ENCODE measurements around the gene DOCK8. TPM values are rescaled to one million over a fixed set of nuclear protein-coding genes. Genes with fewer than 3 reads are reported as not detected.

The DOCK8 gene
- total RNA-seq, 2 donors from 2014 or later: 5.2 to 9.5 TPM

DNA sequence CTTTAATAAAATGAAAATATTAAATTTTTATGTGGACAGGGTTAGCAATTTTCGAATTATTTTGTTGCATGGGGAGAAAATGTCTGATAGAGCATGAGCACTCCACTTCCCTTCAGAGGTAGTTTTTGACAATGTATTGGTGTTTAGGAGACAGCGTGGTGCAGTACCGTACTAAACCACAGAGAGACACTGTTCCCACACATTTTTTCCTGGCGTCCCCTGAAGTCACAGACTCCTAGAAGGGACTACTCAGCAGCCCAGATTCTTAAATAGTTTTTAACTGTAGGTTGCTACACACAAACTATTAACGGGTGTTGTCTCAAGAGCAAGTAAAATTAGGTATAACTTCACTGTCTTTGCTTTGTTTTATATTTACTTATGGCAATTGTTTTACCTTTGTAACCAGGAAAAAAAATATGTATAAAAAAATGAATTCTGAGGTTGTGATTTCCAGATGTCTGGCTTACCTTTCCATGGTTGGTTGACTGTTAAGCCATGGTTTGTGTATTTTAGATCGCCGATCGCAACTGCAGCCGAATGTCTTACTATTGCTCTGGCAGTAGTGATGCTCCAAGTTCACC, 171.2 kb downstream of the DOCK8 start:
- peak; percentile 70 for DNase-seq (ENCODE audit: low spot score)
- TF ChIP-seq, protein P1, sequence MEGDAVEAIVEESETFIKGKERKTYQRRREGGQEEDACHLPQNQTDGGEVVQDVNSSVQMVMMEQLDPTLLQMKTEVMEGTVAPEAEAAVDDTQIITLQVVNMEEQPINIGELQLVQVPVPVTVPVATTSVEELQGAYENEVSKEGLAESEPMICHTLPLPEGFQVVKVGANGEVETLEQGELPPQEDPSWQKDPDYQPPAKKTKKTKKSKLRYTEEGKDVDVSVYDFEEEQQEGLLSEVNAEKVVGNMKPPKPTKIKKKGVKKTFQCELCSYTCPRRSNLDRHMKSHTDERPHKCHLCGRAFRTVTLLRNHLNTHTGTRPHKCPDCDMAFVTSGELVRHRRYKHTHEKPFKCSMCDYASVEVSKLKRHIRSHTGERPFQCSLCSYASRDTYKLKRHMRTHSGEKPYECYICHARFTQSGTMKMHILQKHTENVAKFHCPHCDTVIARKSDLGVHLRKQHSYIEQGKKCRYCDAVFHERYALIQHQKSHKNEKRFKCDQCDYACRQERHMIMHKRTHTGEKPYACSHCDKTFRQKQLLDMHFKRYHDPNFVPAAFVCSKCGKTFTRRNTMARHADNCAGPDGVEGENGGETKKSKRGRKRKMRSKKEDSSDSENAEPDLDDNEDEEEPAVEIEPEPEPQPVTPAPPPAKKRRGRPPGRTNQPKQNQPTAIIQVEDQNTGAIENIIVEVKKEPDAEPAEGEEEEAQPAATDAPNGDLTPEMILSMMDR (IDR thresholded peaks at IDR 0.05): peak; percentile 79 to 91
- no peaks in the 10 kb centered on the region for H3K4me1 ChIP-seq
- no peaks in the 10 kb centered on the region for H3K36me3 ChIP-seq
- no peaks in the 10 kb centered on the region for H3K27me3 ChIP-seq
- H3K4me3 ChIP-seq: no peak overlapping the region
- H3K27ac ChIP-seq: no peak overlapping the region
- no peaks in the 10 kb centered on the region for H3K9me3 ChIP-seq

DNA sequence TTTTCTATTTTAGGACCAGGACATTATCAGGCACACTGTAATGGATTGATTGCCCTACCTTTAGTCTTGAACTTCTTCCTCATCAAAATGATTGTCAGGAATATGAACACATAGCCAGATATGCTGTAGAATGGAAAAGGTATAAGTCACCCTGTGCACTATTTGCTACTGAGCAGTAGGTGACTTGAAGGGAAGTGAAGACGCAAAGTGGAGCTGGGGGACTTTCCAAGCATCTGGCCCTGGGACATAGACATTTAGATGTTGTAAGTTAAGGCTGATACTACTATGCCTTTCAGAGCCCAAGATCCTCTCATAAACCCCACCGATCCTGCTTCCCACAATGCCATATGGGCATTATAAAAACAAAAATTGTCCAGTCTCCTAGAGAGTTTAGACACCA, 174.5 kb downstream of the DOCK8 start:
- Histone ChIP-seq H3K36me3 (no peaks in the 10 kb centered on the region), H3K9me3 (no peaks in the 10 kb centered on the region), H3K27me3 (no peaks in the 10 kb centered on the region), H3K4me1 (no peaks in the 10 kb centered on the region), H3K4me3 (no peak overlapping the region), H3K27ac (no peak overlapping the region)
- no peak for DNase-seq (ENCODE audit: low spot score)
- TF ChIP-seq, protein P1 (IDR thresholded peaks at IDR 0.05): no peak

DNA sequence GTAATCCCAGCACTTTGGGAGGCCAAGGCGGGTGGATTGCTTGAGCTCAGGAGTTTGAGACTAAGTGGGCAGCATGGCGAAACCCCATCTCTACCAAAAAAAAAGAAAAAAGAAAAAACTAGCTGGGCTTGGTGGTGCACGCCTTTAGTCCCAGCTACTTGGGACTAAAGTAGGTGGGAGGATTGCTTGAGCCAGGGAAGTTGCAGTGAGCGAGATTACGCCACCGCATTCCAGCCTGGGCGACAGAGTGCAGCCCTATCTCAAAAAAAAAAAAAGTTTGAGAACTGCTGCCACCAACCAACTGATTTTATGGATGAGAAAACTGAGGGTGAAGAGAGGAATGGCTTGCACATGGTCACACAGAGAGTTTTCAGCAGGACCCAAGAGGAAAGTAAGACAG, 175.1 kb downstream of the DOCK8 start:
- H3K27me3 ChIP-seq: no peaks in the 10 kb centered on the region
- no peaks in the 10 kb centered on the region for H3K9me3 ChIP-seq
- no peak overlapping the region for H3K27ac ChIP-seq
- H3K4me1 ChIP-seq: no peaks in the 10 kb centered on the region
- TF ChIP-seq, protein P1 (IDR thresholded peaks at IDR 0.05): no peak
- no peak for DNase-seq (ENCODE audit: low spot score)
- H3K36me3 ChIP-seq: no peaks in the 10 kb centered on the region
- no peak overlapping the region for H3K4me3 ChIP-seq

DNA sequence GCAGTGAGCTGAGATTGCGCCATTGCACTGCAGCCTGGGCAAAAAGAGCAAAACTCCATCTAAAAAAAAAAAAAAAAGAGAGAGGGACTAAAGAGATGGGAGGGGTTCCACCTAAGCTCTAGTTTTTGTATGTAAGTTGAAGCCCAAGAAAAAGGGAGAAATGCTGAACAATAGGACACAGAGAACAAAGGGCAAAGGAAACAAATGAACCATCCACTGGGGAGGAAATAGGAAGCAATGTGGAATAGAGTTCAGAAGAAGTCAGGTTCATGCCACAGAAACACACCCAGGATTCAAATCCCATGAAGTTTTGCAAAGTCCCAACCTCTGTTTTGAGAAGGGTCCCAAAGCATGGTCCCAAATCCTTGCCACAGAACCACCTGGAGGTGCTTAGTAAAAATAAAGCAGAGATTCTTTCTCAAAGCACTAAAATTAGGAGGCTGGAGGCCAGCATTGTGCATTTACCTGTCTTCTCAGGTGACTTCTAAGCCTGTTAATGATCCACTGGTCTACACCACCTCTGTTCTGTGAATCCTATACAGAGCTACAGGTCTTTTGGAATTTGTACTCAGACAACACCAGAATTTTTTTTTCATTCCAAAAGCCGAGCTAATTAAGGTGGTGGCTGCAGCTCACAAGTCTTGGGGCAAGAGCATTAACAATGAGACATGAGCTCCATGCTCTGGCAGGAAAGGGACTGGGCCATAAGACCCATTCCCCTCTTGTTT, 177.6 kb downstream of the DOCK8 start:
- H3K9me3 ChIP-seq: no peaks in the 10 kb centered on the region
- no peak overlapping the region for H3K4me3 ChIP-seq
- no peaks in the 10 kb centered on the region for H3K27me3 ChIP-seq
- H3K27ac ChIP-seq: no peak overlapping the region
- no peak for DNase-seq (ENCODE audit: low spot score)
- no peaks in the 10 kb centered on the region for H3K4me1 ChIP-seq
- H3K36me3 ChIP-seq: no peaks in the 10 kb centered on the region
- TF ChIP-seq, protein P1 (IDR thresholded peaks at IDR 0.05): no peak

DNA sequence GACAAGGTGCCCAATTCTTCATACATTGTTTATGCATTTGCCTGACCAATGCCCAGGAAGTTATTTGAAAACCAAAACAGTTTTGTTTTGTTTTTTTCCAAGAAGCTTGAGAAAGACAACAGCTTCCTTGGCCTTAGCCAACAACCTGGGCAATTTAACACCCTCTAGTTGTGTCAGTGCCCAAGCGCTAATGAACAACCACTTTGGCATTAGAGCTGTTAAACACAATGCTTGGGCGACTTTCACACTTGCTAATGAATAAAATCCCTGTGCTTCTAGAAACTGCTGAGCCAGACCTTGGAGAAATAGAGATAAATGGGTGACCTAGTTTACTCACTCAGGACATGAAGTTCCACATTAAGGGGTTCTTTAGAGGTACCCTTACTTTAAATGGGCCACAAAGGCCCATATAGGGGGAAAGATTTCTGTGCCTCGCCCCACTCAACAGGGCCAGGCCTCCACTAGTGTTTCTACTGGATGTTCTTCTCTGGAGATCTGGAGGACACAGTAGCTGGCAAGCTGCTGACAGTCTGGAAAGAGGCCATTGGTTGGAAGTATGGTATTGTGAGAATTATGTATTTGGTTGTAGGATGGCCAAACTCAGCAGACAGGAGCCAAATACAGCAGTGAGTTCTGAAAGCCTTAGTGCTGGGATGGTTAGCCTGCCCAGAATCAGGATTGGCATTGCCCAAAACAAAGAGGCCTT, 179.8 kb downstream of the DOCK8 start:
- H3K4me1 ChIP-seq: no peaks in the 10 kb centered on the region
- no peaks in the 10 kb centered on the region for H3K36me3 ChIP-seq
- H3K4me3 ChIP-seq: no peak overlapping the region
- H3K9me3 ChIP-seq: no peaks in the 10 kb centered on the region
- no peak overlapping the region for H3K27ac ChIP-seq
- TF ChIP-seq, protein P1 (IDR thresholded peaks at IDR 0.05): no peak
- no peak for DNase-seq (ENCODE audit: low spot score)
- H3K27me3 ChIP-seq: no peaks in the 10 kb centered on the region

Measured in right atrium auricular region (tissue), 2 donors.